Measurements from ENCODE around the gene HS6ST2.

Gene HS6ST2

GRCh38 chrX:132848296-132848970, 110.0 kb downstream of the HS6ST2 start (continued):
- TF ChIP-seq PRDM10 (tag by site-specific recombination; IDR thresholded peaks at IDR 0.05) (no peak), KLF7 (tag by site-specific recombination; IDR thresholded peaks at IDR 0.05; ENCODE audit: borderline replicate concordance) (no peak), ZNF433 (tag by site-specific recombination; IDR thresholded peaks at IDR 0.05; ENCODE audit: low read depth) (no peak)

- H3K4me1 ChIP-seq (ENCODE audit: control insufficient read depth, insufficient read depth, low read length), result peaks cover 6% of the 10 kb centered on the region
- POLR2A ChIA-PET, result no interaction called here
- H3K27ac ChIP-seq (ENCODE audit: extremely low read depth, low read depth, low read length), result no peak overlapping the region
- no peaks in the 10 kb centered on the region for H3K36me3 ChIP-seq (ENCODE audit: control insufficient read depth in 2 of 2, insufficient read depth in 1 of 2, low read length in 2 of 2)
- CTCF ChIA-PET, result interaction anchor here (0.5 kb wide), 1 partner anchor 66 kb away, joined by 3 read pairs; no protein-coding TSS in a partner anchor
- H3K4me3 ChIP-seq (ENCODE audit: low read depth, low read length), result no peak overlapping the region
- TF ChIP-seq ZNF660 (tag by site-specific recombination; IDR thresholded peaks at IDR 0.05), result peak; percentile 74
- 0 out of 2 replicates have a peak, but pooled peaks have one; percentile 19 for TF ChIP-seq SCRT1 (tag by site-specific recombination; IDR thresholded peaks at IDR 0.05; ENCODE audit: borderline replicate concordance)
- TF ChIP-seq ZNF2 (tag by site-specific recombination; IDR thresholded peaks at IDR 0.05), result no peak
- no peak for TF ChIP-seq ZNF404 (tag by site-specific recombination; IDR thresholded peaks at IDR 0.05)
- TF ChIP-seq PRDM6 (tag by site-specific recombination; IDR thresholded peaks at IDR 0.05), result peak; percentile 35; the same call in 1 of the 2 replicates
- peak; percentile 89 for TF ChIP-seq SCRT2 (tag by site-specific recombination; IDR thresholded peaks at IDR 0.05)
- no peaks in the 10 kb centered on the region for H3K9me3 ChIP-seq (ENCODE audit: control insufficient read depth, insufficient read depth, low read depth, low read length)
Measured at GRCh38 chrX:132843363-132843762, 115.1 kb downstream of the HS6ST2 start.

- ChIA-PET CTCF (interaction anchor here (0.6 kb wide), 1 partner anchor 97 kb away, joined by 3 read pairs; no protein-coding TSS in a partner anchor), POLR2A (no interaction called here)
- H3K36me3 ChIP-seq (ENCODE audit: control insufficient read depth in 2 of 2, insufficient read depth in 1 of 2, low read length in 2 of 2), result no peaks in the 10 kb centered on the region
- H3K4me3 ChIP-seq (ENCODE audit: low read depth, low read length), result no peak overlapping the region
- no peaks in the 10 kb centered on the region for H3K9me3 ChIP-seq (ENCODE audit: control insufficient read depth, insufficient read depth, low read depth, low read length)
- H3K27ac ChIP-seq (ENCODE audit: extremely low read depth, low read depth, low read length), result no peak overlapping the region
- H3K4me1 ChIP-seq (ENCODE audit: control insufficient read depth, insufficient read depth, low read length), result peaks cover 8% of the 10 kb centered on the region
- TF ChIP-seq ZNF335 (tag by site-specific recombination; conservative IDR thresholded peaks at IDR 0.05), result no peak
- no peak for TF ChIP-seq ZNF623 (tag by site-specific recombination; IDR thresholded peaks at IDR 0.05)
- no peak for TF ChIP-seq ZFP3 (tag by site-specific recombination; IDR thresholded peaks at IDR 0.05; ENCODE audit: low read depth)
- TF ChIP-seq ZNF449 (tag by site-specific recombination; IDR thresholded peaks at IDR 0.05), result no peak
- no peak for TF ChIP-seq ZNF624 (tag by site-specific recombination; IDR thresholded peaks at IDR 0.05)
- no peak for TF ChIP-seq ZNF561 (tag by site-specific recombination; IDR thresholded peaks at IDR 0.05; ENCODE audit: borderline replicate concordance)
- no peak for TF ChIP-seq ZNF416 (tag by site-specific recombination; IDR thresholded peaks at IDR 0.05)
- TF ChIP-seq ZNF843 (tag by site-specific recombination; IDR thresholded peaks at IDR 0.05), result no peak
- TF ChIP-seq GFI1B (tag by site-specific recombination; IDR thresholded peaks at IDR 0.05), result no peak
- no peak for TF ChIP-seq CTCF (tag by site-specific recombination; IDR thresholded peaks at IDR 0.05)
- TF ChIP-seq EGR2 (tag by site-specific recombination; IDR thresholded peaks at IDR 0.05; ENCODE audit: low read depth), result no peak
- TF ChIP-seq ZNF140 (tag by site-specific recombination; IDR thresholded peaks at IDR 0.05), result no peak
- no peak for TF ChIP-seq ZFP69B (tag by site-specific recombination; IDR thresholded peaks at IDR 0.05)
- no peak for TF ChIP-seq ZNF571 (tag by site-specific recombination; IDR thresholded peaks at IDR 0.05)
Measured at GRCh38 chrX:132842460-132843238, 115.8 kb downstream of the HS6ST2 start.
